GM21737 (cell line): ENCODE data around the gene RIN3.

Experiments
- ATAC-seq: cut with Tn5 transposase; IDR thresholded peaks from one replicate; pipeline ENCODE4 v1.9.1; 2021; ENCODE audit warnings: mild to moderate bottlenecking, moderate library complexity; ENCODE audit not compliant: unreplicated experiment

RIN3 gene

DNA sequence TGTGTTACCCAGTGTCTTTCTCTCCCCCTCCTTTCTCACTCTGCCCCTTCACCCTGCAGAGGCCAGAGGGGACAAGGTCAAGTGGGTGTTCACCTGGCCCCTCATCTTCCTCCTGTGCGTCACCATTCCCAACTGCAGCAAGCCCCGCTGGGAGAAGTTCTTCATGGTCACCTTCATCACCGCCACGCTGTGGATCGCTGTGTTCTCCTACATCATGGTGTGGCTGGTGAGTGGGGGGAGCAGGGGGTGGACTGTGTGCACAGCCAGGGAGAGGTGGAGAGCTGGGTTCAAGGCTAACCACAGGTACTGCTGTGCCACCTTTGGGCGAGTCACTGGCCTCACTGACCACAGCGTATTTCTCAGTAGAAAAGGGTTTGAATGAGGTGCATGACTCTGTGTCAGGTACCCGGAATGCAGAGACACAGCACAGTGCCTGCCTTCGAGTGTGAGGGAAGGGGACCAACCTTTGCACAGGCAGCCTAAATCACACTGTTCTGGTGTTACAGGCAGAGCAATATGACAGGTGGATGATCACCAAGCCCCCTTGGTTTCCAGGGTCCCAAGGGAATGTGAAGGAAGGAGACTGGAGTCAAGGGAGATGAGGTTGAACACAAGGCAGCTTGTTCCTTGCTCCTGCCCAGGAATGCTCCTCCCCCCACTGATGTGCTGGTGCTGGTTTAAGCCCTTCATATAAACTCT lies 30.8 kb upstream of the RIN3 start:
- no peak for ATAC-seq

DNA sequence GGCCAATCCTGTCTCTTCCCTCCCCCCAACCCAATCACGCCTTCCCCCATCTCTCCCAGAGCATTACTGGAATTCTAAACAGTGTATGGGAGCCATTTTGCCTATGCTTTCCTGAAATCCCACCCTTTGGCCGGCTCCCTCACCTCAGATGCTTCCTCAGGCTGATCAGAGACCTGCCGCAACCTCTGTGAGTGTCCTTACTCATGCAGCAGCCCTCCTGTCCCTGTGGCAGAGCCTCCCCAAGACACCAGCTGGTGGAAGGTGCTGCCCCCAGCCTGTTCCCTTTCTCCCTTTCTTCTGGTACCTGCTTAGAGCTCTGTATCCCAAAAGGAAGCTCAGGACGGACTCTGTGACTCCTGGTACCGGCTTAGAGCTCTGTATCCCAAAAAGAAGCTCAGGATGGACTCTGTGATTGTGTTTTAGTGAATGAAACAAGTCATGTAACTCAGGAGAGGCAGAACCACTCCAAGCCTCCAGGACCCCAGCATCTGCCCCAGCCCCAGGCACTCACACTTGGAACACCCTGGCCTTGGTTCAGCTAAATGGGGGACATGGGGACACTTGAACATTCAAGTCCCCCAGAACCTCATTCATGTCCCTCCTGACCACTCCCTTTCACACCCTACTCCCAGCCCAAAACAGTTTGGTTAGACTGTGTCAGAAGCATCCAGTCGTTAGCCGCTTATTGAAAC lies 29.3 kb upstream of the RIN3 start:
- ATAC-seq, result no peak

DNA sequence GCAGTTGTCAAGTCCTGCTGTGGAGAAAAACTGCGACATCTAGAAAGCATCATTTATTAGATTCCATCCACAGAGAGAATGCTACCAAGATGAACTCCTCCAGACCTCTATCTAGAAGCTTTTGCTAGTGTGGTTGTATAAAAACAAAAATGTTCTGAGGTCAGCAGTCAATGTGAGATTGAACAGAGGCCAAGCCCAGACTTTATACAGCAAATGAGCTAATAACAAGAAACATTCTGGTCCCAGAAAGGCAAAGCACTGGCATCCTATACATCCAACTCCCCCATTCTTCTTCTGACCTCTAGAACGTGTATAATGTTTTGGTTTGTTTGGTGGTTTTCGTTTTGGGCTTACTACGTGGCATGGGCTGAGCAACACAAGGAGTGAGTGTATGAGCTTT lies 26.7 kb upstream of the RIN3 start:
- no peak for ATAC-seq

DNA sequence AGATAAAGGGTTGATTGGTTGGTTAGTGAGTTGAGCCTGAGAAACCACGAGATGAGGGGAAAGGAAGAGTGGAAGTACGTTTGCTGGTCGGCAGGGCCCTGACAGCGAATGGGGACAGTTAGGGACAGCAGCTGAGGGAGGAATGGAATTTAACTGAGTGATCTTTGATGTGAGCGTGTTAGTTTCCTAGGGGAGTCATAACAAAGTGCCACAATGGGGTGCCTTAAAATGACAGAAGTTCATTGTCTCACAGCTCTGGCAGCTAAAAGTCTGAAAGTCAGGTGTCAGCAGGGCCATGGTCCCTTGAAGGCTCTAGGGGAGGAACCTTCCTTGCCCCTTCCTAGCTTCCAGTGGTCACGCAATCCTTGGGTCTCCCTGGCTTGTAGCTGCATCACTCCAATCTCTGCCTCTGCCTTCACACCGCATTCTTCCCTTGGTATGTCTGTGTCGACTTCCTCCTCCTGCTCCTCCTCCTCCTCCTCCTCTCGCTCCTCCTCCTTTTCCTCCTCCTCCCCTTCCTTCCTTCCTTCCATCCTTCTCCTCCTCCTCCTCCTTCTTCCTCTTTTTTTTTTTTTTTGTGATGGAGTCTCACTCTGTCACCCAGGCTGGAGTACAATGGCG lies 26.0 kb upstream of the RIN3 start:
- no peak for ATAC-seq

DNA sequence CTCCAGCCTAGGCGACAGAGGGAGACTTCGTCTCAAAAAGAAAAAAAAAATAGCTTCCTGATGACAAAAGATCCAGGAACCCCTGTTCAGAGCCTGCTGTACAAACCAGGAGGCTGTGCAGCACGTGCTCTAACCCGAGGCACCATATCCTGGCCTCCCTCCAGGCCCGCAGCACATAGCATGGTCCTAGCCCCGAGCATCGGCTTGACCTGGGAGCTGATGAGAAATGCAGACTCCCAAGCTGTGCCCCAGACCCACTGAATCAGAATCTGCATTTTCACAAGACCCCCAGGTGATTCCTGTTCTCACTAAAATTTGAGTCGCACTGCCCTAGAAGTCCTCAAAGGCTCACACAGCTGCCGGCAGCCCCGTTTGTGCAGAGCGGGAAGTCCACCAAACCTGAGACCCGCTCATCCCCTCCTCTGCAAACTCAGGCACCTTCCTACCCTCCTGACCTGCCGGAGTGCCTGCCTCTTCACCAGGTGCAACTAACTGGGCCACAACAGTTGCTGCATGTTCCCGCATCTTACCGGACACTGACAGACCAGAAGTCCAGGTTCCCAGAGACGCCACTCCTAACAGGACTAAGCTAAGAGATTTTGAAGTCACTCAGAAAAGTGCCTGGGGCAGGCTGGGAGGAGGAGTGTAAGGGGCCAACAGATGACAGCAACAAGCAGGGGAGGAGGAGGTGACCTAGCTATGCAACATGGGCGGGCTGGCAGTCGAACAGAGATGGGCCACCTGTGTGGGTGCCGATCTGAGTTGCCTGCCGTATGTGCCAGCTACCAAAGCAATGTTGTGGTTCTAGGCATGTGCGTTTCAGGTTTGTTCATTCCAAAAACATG lies 24.0 kb upstream of the RIN3 start:
- ATAC-seq, result no peak

DNA sequence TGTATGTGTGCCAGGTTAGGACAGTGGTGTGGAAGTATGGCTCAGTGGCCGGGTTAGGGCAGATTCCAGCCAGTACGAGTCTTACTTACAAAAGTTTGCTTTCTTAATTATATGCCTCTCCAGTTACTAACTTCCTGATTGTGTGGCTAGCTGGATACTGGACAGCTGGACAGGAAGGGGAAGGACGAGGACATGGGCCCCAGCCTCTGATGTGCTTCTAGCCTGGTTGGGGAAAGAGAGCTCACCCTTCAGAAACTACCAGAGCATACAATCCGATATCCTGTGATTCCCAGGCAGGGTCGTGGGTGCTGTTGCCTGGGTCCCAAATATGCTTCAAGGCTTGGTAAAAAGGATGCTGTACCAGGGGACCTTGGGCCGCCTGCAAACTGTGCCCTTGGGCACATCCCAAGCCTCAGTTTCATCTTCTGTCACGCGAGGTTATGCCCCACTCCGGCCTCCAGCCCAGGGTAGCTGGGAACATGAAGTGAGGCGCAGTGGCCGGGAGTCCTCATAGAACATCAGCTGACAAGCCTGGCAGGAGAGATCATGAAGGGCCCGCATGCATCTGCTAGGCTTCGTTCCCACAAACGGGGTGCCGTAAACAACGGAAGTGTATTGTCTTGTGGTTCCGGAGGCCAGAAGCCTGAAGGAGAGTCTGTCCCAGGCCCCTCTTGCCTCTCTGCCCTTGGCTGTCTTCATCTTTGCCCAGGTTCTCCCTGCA lies 23.2 kb upstream of the RIN3 start:
- no peak for ATAC-seq

DNA sequence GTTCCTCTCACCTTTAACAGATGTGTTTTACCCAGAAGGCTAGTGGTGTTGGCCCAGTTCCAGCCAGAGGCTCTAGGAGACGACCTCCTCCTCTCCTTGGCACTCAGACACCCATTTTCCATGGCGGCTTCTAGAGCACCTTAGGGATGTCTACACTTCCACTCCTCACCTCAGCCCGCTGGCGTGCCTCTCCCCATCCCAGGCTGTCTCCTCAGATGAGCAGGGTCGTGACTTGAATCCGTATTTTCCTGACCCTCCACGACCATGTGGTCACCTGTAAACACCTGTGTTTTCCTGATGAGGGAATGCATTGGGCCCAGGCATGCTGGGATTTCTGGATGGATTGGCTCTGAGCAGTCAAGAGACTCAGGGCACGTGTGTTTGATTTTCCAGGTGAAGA lies 21.8 kb upstream of the RIN3 start:
- no peak for ATAC-seq

DNA sequence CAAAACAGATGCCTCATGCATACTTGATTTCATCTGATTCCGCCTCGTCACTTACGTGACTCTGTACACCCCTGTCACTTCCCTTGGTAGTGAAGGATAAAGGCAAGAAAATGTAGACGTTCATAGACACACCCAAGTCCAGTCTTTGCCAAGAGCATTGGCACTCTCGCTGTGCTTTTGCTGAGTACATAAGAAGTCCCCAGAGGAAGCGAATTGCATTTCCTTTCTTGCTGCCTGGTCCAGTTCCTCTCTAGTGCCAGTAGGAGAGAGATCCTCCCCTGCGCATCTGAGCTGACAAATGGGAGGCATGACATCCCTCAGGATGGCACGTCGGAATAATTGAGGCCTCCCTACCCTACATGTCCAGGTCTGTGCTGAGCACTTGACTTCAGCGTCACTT lies 21.3 kb upstream of the RIN3 start:
- ATAC-seq, result no peak

DNA sequence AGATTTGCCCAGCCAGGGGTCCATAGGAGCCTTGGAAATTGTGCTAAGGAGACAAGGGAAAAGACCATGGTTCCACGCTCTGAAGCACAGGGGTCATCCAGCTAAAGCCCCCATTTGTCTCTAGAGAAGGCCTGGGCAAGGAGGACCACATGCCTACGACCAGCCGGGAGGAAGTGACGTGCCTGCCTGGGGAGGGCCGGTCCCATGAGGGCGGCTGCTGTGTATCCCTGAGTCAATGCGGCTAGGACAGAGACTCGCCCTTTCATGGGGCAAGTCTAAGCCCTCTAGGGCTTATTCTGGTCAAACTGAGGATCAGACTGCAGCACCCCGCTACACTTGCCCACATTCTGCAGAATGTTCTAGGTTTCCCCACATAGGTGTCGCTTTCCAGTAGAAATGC lies 20.6 kb upstream of the RIN3 start:
- no peak for ATAC-seq

DNA sequence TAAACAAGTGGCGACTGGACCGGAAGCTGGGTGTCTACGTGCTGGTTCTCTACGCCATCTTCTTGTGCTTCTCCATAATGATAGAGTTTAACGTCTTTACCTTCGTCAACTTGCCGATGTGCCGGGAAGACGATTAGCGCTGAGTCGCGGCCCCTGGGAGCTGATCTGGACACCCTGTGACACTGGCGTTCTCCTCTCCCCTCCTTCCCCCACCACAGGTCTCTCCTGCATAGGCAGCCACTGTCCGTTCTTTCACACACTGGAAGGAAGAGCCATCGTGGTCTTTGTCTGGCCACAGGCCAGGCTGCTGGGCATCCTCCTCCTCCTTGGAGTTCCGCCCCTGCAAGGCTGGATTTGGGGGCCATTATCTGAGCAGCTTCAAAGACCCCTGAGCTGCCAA lies 20.1 kb upstream of the RIN3 start:
- no peak for ATAC-seq

DNA sequence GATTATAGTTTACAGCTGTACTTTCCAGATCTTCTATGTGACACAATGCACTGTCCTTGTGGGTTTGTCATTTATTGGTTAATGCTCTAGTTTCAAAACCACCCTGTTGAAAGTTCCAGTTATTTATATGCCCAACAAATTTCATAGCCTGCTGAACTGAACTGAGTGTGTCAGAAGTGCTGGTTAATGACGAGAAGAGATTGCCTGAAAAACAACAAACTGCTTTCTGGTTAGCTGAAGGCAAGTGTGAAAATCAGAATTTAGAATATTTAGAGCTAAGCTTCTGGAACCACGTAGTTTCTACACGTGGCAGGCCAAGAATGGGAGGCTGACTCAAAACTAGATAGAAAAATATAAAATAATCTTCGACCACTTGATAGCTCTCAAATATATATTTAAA lies 19.1 kb upstream of the RIN3 start:
- ATAC-seq, result no peak

DNA sequence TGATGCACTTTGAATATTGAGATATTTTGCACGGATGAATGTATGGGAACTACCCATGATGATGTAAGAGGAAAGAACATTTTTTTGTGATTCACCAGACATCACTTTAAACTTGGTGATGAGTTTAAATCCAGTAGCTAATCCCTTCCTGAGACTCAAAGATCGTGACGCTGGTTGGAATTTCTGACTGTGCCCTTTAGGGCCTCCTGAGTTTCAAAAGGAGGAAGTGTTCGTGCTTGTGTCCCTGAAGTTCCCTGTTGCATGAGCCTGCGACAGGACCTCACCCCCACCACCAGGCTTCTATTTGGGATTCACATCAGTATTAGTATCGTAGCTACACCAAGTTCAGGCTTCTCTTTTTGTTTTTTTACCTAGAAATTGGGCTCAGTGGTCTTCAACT lies 18.6 kb upstream of the RIN3 start:
- no peak for ATAC-seq

DNA sequence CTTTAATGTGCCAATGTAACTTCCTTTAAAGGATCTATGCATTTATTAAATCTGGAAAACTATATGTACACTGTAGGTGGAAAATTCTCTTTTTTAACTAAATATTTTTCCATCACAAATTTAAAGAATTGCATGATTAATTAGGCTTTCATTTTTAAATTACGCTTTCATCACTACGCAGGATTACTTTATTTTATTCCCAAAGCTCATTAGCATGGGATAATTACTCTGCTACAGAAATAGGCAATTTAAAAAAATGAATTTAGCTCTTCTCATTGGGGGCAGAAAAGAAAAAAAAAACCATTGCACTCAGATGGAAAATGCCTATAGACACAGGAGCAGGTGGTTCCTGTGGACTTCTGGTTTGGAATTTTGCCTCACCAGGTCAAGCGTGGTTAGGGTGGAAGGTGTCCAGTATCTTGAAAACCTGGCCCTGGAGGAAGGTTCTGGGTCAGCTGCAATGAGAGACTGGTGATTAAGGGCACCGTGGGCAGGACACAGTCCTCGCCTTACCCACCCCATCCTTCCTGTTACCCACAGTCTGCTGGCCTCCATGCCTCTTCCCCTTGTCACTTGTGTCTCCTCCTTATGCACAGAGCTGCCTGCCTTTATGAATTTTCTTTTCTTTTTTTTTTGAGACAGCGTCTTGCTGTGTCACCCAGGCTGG lies 17.3 kb upstream of the RIN3 start:
- no peak for ATAC-seq

DNA sequence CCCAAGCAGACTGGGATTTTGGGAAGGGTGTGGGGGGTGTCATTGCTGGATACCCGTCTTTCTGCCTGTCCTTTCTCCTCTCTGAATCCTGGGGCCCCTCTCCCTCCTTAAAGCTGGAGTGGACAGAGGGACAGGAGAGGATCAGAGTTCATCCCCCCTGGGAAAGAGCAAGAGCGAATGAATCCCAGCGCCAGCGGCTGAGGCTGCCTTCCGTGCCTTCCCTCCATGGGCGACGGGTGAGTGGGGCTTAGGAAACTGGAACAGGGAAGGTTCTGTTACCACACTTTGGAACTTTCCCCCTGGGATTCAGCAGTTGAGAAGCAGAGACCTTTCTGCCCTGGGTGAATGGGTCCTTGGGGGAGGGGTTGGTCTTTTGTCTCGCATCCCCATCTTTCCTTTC lies 16.2 kb upstream of the RIN3 start:
- ATAC-seq, result no peak

DNA sequence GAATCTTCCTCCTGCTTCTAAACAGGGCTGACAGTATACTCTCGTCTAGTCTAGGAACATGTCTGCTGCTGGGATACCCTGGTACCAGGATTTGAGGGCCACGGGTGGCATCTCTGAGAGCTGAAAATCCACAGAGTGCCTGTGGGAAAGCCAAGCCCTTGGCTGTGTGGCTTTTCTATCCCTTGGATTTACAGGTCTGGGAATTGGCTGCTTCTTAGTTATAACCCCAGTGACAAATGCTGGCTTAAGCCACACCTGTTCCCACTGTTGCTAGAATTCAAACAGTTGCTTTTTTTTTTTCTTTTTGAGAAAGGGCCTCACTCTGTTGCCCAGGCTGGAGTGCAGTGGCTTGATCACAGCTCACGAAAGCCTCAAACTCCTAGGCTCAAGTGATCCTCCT lies 14.3 kb upstream of the RIN3 start:
- ATAC-seq, result no peak

DNA sequence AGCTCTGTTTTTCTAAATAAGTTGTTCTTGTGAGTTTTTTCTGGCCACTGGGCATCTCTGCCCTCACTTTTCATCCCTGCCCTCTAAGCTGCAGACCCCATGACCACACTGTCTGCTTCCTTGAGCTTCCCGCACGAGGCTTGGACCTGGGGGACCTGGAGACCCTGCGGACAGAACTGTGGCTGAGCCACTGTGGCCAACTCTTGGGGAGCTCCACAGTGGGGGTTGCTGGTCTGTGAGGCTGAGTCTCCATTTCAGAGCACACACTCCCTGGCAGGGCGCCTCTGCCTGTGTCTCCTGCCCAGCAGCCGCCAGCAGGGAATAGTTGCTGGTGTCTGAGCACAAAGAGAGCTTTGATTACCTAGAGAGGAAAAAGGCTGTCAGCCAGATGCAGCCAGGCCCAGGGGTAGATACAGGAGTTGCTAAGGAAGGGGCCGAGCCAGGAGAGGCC lies 13.1 kb upstream of the RIN3 start:
- ATAC-seq, result no peak

DNA sequence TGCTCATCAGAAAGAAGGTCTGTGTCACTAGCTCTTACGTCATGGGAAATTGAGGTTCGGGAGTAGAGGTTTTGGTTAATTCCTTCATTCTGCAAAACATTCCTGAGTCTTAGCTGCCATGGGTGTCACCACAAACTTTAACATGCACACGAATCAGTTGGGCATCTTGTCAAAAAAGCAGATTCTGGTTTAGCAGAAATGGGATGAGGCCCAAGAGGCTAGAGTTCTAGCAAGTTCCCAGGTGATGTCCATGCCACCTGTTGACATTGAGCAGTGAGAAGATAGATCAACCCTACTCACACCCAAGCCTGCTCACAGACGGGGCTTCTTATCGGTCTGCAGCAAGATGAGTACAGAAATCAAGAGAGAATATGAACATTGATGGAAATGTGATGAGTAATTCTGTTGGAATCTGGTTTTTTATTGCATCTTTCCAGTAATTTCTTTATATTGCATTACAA lies 11.7 kb upstream of the RIN3 start:
- ATAC-seq, result no peak

DNA sequence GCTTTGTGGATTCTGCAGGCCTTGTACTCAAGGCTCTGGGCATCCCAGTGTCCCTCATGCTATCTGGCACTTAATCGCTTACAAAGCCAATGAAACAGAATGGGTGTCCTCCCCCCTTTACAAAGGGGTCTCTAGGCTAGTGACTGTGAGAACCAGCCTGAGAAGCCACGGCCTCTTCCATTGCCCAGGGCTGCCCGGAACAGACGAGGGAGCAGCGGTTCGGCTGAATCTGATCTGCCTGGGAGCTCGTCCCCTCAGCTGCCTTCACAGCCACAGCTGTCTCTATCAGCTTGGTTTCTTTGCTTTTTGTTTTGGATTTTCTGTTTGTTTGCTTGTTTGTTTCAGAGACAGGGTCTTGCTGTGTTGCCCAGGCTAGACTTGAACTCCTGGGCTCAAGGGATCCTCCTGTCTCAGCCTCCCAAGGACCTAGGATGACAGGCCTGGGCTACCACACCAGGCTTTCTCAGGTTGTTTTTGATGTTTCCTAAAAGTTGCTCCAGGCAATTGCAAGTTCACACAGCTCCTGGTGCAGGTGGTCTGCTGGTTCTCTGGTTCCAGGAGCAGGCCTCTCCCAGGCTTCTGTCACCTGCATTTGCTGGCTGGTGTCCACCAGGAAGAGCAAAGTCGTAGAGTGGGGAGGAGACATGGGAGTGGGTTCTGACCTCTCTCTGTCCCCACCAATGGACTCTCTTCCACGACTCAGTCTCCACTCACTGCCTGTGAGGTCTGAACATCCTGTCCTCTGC lies 10.9 kb upstream of the RIN3 start:
- no peak for ATAC-seq

DNA sequence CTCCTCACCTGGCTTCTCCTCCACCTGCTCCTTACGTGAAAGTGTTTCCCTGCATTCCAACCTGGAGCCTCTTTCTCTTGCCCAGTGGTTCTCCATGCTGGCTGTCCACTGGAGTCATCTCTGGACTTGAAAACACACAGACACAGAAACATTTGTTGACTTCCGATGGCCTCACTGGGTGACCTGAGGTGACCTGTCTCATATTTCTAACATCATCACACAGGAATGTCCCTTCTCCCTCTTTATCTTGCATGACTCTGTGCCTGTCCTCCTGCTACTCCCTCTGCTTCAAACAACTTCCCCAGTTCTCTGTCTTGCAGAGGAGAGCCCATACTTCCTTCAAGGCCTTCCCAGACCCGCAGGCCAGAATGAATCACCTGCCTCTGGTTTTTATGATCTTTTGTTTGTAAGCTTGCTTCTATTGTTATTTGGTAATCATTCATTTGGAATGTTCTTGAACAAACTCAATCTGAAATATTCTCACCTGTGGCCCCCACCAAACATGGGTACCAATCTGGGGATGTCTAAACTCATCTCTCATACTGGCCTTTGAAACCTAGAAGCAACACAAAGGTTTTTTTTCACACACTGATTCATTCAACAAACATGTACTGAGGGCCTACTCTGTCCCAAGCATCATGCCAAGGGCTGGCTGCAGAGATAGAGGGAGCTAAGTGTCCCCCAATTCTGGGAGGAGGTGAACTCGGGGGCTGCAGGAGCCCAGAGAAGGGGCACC lies 9.7 kb upstream of the RIN3 start:
- no peak for ATAC-seq
